Fibroblast of pulmonary artery (primary cell): ENCODE results near the gene SDCBP2.
A peak's percentile ranks its signal among the peaks of the same experiment; 100 is the strongest.
"Not testable (repeated sequence)": the region's sequence is repeated elsewhere in the genome, so short reads cannot be mapped to it uniquely, and the experiment has no call there.

ENCODE experiments used
- DNase-seq: peaks from one replicate; pipeline ENCODE4 v3.0.0-alpha.2; 2010; ENCODE audit warnings: low read depth
- H3K4me3 ChIP-seq: replicated peaks from 2 replicates; pipeline ENCODE4 v1.5.1; 2011; ENCODE audit warnings: low read depth, mild to moderate bottlenecking, control low read depth, low read length, moderate library complexity
- CTCF ChIP-seq: IDR thresholded peaks from 2 replicates; pipeline ENCODE4 v1.5.1; 2011; ENCODE audit warnings: mild to moderate bottlenecking, control low read depth, low read length, inconsistent platforms; ENCODE audit errors: missing control alignments

The SDCBP2 gene

GRCh38 chr20:1360094-1360846 lies 31.3 kb upstream of the SDCBP2 start:
- no peak for DNase-seq
- TF ChIP-seq CTCF = peak; percentile 20

GRCh38 chr20:1357921-1358671 lies 29.2 kb upstream of the SDCBP2 start:
- peak; percentile 44 for DNase-seq
- H3K4me3 ChIP-seq = no peak overlapping the region
- TF ChIP-seq CTCF = no peak

More at GRCh38 chr20:1360094-1360846, 31.3 kb upstream of the SDCBP2 start:
- no peak overlapping the region for H3K4me3 ChIP-seq

GRCh38 chr20:1353956-1354355 lies 25.0 kb upstream of the SDCBP2 start:
- no peak overlapping the region for H3K4me3 ChIP-seq
- TF ChIP-seq CTCF = no peak
- DNase-seq = no peak

- no peak for TF ChIP-seq CTCF
- no peak overlapping the region for H3K4me3 ChIP-seq
- DNase-seq = no peak
Observed at GRCh38 chr20:1346315-1346969, 17.5 kb upstream of the SDCBP2 start.

GRCh38 chr20:1345756-1346093 lies 16.8 kb upstream of the SDCBP2 start:
- H3K4me3 ChIP-seq = no peak overlapping the region
- no peak for TF ChIP-seq CTCF
- no peak for DNase-seq

GRCh38 chr20:1345030-1345755 lies 16.3 kb upstream of the SDCBP2 start:
- TF ChIP-seq CTCF = no peak
- DNase-seq = no peak
- no peak overlapping the region for H3K4me3 ChIP-seq

GRCh38 chr20:1343446-1344124 lies 14.6 kb upstream of the SDCBP2 start:
- not testable (repeated sequence) for H3K4me3 ChIP-seq, DNase-seq
